Measurements from ENCODE around the gene HHAT.

Gene HHAT

GRCh38 chr1:210707300-210708240, 378.9 kb downstream of the HHAT start:
- DNase-seq (ENCODE audit: low read depth, low spot score): no peak

- DNase-seq (ENCODE audit: low read depth, low spot score): no peak
These were observed 381.0 kb downstream of the HHAT start for GRCh38 chr1:210709701-210710100.

GRCh38 chr1:210711825-210712612, 383.3 kb downstream of the HHAT start:
- no peak for DNase-seq (ENCODE audit: low read depth, low spot score)

GRCh38 chr1:210715072-210715471, 386.4 kb downstream of the HHAT start:
- no peak for DNase-seq (ENCODE audit: low read depth, low spot score)

- DNase-seq (ENCODE audit: low read depth, low spot score): no peak
These were observed 393.8 kb downstream of the HHAT start for GRCh38 chr1:210722410-210723081.

GRCh38 chr1:210723646-210724045, 394.9 kb downstream of the HHAT start:
- DNase-seq (ENCODE audit: low read depth, low spot score): no peak

GRCh38 chr1:210724768-210725167, 396.1 kb downstream of the HHAT start:
- DNase-seq (ENCODE audit: low read depth, low spot score): no peak
